Epidermal melanocyte (primary cell): Measurements from ENCODE around the gene SMIM13.
A peak's percentile ranks its signal among the peaks of the same experiment; 100 is the strongest.
"Not testable (repeated sequence)": the region's sequence is repeated elsewhere in the genome, so short reads cannot be mapped to it uniquely, and the experiment has no call there.

Experiments
- DNase-seq: peaks from one replicate; pipeline ENCODE4 v3.0.0; 2011; ENCODE audit warnings: low spot score; ENCODE audit not compliant: insufficient read length

Gene SMIM13

GRCh38 chr6:11083956-11084355 lies 9.7 kb upstream of the SMIM13 start:
- DNase-seq, result no peak

GRCh38 chr6:11085758-11086435 lies 7.7 kb upstream of the SMIM13 start:
- peak; percentile 73 for DNase-seq

GRCh38 chr6:11087141-11087812 lies 6.4 kb upstream of the SMIM13 start:
- DNase-seq, result not testable (repeated sequence)

GRCh38 chr6:11089695-11090094 lies 3.9 kb upstream of the SMIM13 start:
- no peak for DNase-seq

- not testable (repeated sequence) for DNase-seq
Measured at GRCh38 chr6:11091141-11091540, 2.5 kb upstream of the SMIM13 start.

- DNase-seq, result peak; percentile 42
Measured at GRCh38 chr6:11092668-11093375, 812 bp upstream of the SMIM13 start.

GRCh38 chr6:11093376-11093625 lies 333 bp upstream of the SMIM13 start:
- no peak for DNase-seq

GRCh38 chr6:11094411-11094851 lies 797 bp downstream of the SMIM13 start:
- no peak for DNase-seq

GRCh38 chr6:11094941-11095340 lies 1.3 kb downstream of the SMIM13 start:
- DNase-seq, result no peak

GRCh38 chr6:11096109-11096508 lies 2.5 kb downstream of the SMIM13 start:
- no peak for DNase-seq

- DNase-seq, result no peak
Measured at GRCh38 chr6:11097476-11097875, 3.8 kb downstream of the SMIM13 start.

GRCh38 chr6:11098004-11098403 lies 4.4 kb downstream of the SMIM13 start:
- DNase-seq, result no peak

GRCh38 chr6:11101417-11101816 lies 7.8 kb downstream of the SMIM13 start:
- DNase-seq, result no peak

GRCh38 chr6:11103065-11103464 lies 9.4 kb downstream of the SMIM13 start:
- no peak for DNase-seq

- no peak for DNase-seq
Measured at GRCh38 chr6:11108726-11109125, 15.1 kb downstream of the SMIM13 start.

- DNase-seq, result no peak
Measured at GRCh38 chr6:11110921-11111768, 17.5 kb downstream of the SMIM13 start, which contains the start of gene ERVFRD-1. TSS of gene ERVFRD-1 (minus strand) at chr6:11111725. CDS start at chr6:11105310, 6,415 bp downstream.

GRCh38 chr6:11111769-11112437 lies 18.3 kb downstream of the SMIM13 start:
- DNase-seq, result no peak

- DNase-seq, result no peak
Measured at GRCh38 chr6:11113038-11113437, 19.4 kb downstream of the SMIM13 start.

- not testable (repeated sequence) for DNase-seq
Measured at GRCh38 chr6:11115808-11116536, 22.3 kb downstream of the SMIM13 start.

GRCh38 chr6:11120271-11121005 lies 26.8 kb downstream of the SMIM13 start:
- no peak for DNase-seq
